HepG2 (cell line): ENCODE data around the gene TRPV2. TPM values are rescaled to one million over a fixed set of nuclear protein-coding genes. Genes with fewer than 3 reads are reported as not detected.

Experiments used
- ATRX ChIP-seq: sonication (generic); formaldehyde crosslinking; IDR thresholded peaks from 2 replicates; pipeline ENCODE4 v1.4.0; 2020; ENCODE audit warnings: missing genetic modification reagents, borderline replicate concordance
- CENPT ChIP-seq: sonication (generic); formaldehyde crosslinking; IDR thresholded peaks from 2 replicates; pipeline ENCODE4 v1.8.0; 2022; ENCODE audit warnings: low read depth, mild to moderate bottlenecking, moderate library complexity, missing genetic modification reagents
- CREM ChIP-seq, 2 experiments: sonication (generic) in 1 of 2; formaldehyde crosslinking in 1 of 2; IDR thresholded peaks; 2 replicates each; pipeline versions ENCODE4 v1.4.0 to v1.6.1; 2016 to 2020; ENCODE audit warnings: antibody characterized with exemption in 1 of 2, mild to moderate bottlenecking in 1 of 2, missing genetic modification reagents in 1 of 2
- DPF2 ChIP-seq: sonication (generic); formaldehyde crosslinking; IDR thresholded peaks from 2 replicates; pipeline ENCODE4 v1.4.0; 2020; ENCODE audit warnings: mild to moderate bottlenecking, low read depth, missing genetic modification reagents, borderline replicate concordance
- EZH2 ChIP-seq: conservative IDR thresholded peaks from 2 replicates; pipeline ENCODE4 v1.6.1; 2012; ENCODE audit warnings: mild to moderate bottlenecking, low read depth, low read length, moderate library complexity
- HDAC2 ChIP-seq: sonication (generic); formaldehyde crosslinking; IDR thresholded peaks from 2 replicates; pipeline ENCODE4 v1.4.0; 2020; ENCODE audit warnings: missing genetic modification reagents
- HNRNPK ChIP-seq: fragments of 200-400 bp; formaldehyde crosslinking; IDR thresholded peaks from 2 replicates; pipeline ENCODE4 v1.6.1; 2018; ENCODE audit warnings: low read length, low read depth, moderate library complexity, mild to moderate bottlenecking; ENCODE audit not compliant: poor library complexity, severe bottlenecking
- KLF6 ChIP-seq: IDR thresholded peaks from 2 replicates; pipeline ENCODE4 v1.8.0; 2016; ENCODE audit warnings: missing biosample characterization, missing genetic modification reagents
- NFKBIZ ChIP-seq: IDR thresholded peaks from 2 replicates; pipeline ENCODE4 v1.6.1; 2018; ENCODE audit warnings: missing genetic modification reagents, missing compliant biosample characterization
- POLR2G ChIP-seq: fragments of 200-400 bp; formaldehyde crosslinking; IDR thresholded peaks from 2 replicates; pipeline ENCODE4 v1.6.1; 2018; ENCODE audit warnings: mild to moderate bottlenecking, low read depth, low read length, moderate library complexity
- SMAD3 ChIP-seq: sonication (generic); formaldehyde crosslinking; IDR thresholded peaks from 2 replicates; pipeline ENCODE4 v1.4.0; 2020; ENCODE audit warnings: missing genetic modification reagents
- SMC3 ChIP-seq: IDR thresholded peaks from 2 replicates; pipeline ENCODE4 v1.6.1; 2011; ENCODE audit warnings: low read length, improper control_type of control experiment
- SOX13 ChIP-seq, 3 experiments: fragments of 450-650 bp in 1 of 3; sonication (generic) in 1 of 3; formaldehyde crosslinking in 1 of 3; IDR thresholded peaks in 2 of 3; conservative IDR thresholded peaks in 1 of 3; 2 replicates each; pipeline versions ENCODE4 v1.5.0 to v1.6.1; 2016 to 2020; ENCODE audit warnings: antibody characterized with exemption in 1 of 3, mild to moderate bottlenecking in 1 of 3, missing compliant biosample characterization in 1 of 3, missing genetic modification reagents in 1 of 3, moderate library complexity in 1 of 3
- TAF1 ChIP-seq: sonication (generic); formaldehyde crosslinking; IDR thresholded peaks from 2 replicates; pipeline ENCODE4 v1.4.0; 2020; ENCODE audit warnings: missing genetic modification reagents
- TOPORS ChIP-seq: sonication (generic); formaldehyde crosslinking; IDR thresholded peaks from 2 replicates; pipeline ENCODE4 v1.8.0; 2023; ENCODE audit warnings: mild to moderate bottlenecking, missing genetic modification reagents
- ZBTB38 ChIP-seq: sonication (generic); formaldehyde crosslinking; IDR thresholded peaks from 2 replicates; pipeline ENCODE4 v1.5.1; 2020; ENCODE audit warnings: mild to moderate bottlenecking, missing genetic modification reagents
- ZC3H13 ChIP-seq: sonication (generic); formaldehyde crosslinking; IDR thresholded peaks from 2 replicates; pipeline ENCODE4 v1.8.1; 2023; ENCODE audit warnings: mild to moderate bottlenecking, missing genetic modification reagents, moderate library complexity
- ZNF10 ChIP-seq: sonication (generic); formaldehyde crosslinking; IDR thresholded peaks from 2 replicates; pipeline ENCODE4 v1.4.0; 2020; ENCODE audit warnings: mild to moderate bottlenecking, low read depth, missing genetic modification reagents, borderline replicate concordance
- ZNF263 ChIP-seq: sonication (generic); formaldehyde crosslinking; IDR thresholded peaks from 2 replicates; pipeline ENCODE4 v1.4.0; 2020; ENCODE audit warnings: missing genetic modification reagents
- ZNF331 ChIP-seq: sonication (generic); formaldehyde crosslinking; IDR thresholded peaks from 2 replicates; pipeline ENCODE4 v1.4.0; 2020; ENCODE audit warnings: missing genetic modification reagents
- ZNF713 ChIP-seq: sonication (generic); formaldehyde crosslinking; IDR thresholded peaks from 2 replicates; pipeline ENCODE4 v1.4.0; 2020; ENCODE audit warnings: mild to moderate bottlenecking, missing genetic modification reagents
- ZNF777 ChIP-seq: sonication (generic); formaldehyde crosslinking; IDR thresholded peaks from 2 replicates; pipeline ENCODE4 v1.4.0; 2020; ENCODE audit warnings: missing genetic modification reagents
- ZNF83 ChIP-seq: sonication (generic); formaldehyde crosslinking; IDR thresholded peaks from 2 replicates; pipeline ENCODE4 v1.4.0; 2020; ENCODE audit warnings: missing genetic modification reagents, mild to moderate bottlenecking, borderline replicate concordance
- ZSCAN31 ChIP-seq: sonication (generic); formaldehyde crosslinking; IDR thresholded peaks from 2 replicates; pipeline ENCODE4 v1.5.0; 2020; ENCODE audit warnings: low read depth, mild to moderate bottlenecking, missing genetic modification reagents
- polyA plus RNA-seq, 8 experiments: library from polyadenylated mRNA; depleted of rRNA in 3 of 8; stranded (reverse) in 7 of 8; unstranded in 1 of 8; fragments of >200 nt; fragmentation: Illumina TruSeq in 4 of 8; extraction: Trizol in 4 of 8; gene quantifications; 2 replicates each; pipeline versions ENCODE4 v1.2.1 to v1.2.3, GENCODE V29; 2011 to 2016; ENCODE audit warnings: low read depth in 4 of 8, missing spikeins in 1 of 8, mixed read lengths in 1 of 8; ENCODE audit not compliant: insufficient read depth in 1 of 8
- total RNA-seq, 5 experiments: library from RNA; depleted of rRNA; stranded (reverse); fragments of >200 nt; fragmentation: Illumina TruSeq; extraction: Trizol; gene quantifications; 2 replicates each; pipeline ENCODE4 v1.2.3, GENCODE V29; 2016; ENCODE audit warnings: low read depth in 1 of 5
- TF ChIP-seq, protein P1 (sequence below): sonication (generic); formaldehyde crosslinking; IDR thresholded peaks from 2 replicates; pipeline ENCODE4 v1.9.0; 2021; ENCODE audit warnings: missing genetic modification reagents, mild to moderate bottlenecking, borderline replicate concordance
- TF ChIP-seq, protein P2 (sequence below): sonication (generic); formaldehyde crosslinking; conservative IDR thresholded peaks from 2 replicates; pipeline ENCODE4 v1.4.0; 2020; ENCODE audit warnings: missing genetic modification reagents

Gene TRPV2
- total and polyA plus RNA-seq, 2 of the 13 experiments (the other 11 are each of a cell fraction or from before 2014, with no cell fraction given) = 13.6 to 21.3 TPM

DNA sequence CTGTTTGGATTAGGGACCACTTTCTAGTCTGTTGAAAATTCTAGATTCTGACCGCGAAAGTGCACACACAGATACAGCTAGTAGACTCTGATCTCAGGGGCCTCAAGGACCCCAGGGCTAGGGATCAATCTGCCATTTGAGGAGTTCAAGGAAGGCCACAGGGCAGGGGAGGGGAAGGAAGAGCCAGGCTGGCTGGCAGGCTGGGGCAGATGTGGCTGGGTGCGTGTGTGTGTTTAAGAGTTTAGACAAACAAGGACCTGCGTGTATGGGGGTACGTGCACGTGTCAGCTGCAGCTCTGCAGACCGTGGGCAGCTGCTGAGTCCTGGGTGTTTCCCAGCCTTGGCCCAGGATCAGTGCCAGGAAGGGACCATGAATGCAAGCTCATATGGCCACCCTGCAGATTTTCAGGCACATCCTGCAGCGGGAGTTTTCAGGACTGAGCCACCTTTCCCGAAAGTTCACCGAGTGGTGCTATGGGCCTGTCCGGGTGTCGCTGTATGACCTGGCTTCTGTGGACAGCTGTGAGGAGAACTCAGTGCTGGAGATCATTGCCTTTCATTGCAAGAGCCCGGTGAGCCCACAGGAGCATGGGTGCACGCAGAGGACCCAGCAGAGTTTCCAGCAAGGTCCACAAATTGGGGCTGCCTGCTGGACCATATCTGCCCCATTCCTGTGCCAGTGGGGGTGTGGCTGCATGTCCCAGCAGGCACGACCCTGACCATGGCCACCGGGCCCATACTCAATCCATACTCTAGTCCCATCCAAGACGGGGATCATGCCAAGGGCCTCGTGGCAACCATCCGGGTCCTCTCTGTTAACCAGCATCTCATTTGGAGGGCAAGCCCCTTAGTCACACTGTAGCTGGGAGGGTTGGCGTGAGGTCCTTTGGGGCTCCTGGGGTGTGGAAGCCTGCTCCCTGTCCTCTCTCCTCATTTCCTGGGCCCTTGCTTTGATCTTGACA lies 10.6 kb downstream of the TRPV2 start (continued):
- TF ChIP-seq EZH2 = no peak
- no peak for TF ChIP-seq ATRX (CRISPR knock-in tag)
- no peak for TF ChIP-seq KLF6 (CRISPR knock-in tag)
- no peak for TF ChIP-seq ZNF713
- TF ChIP-seq ZC3H13 = 0 out of 2 replicates have a peak, but pooled peaks have one; percentile 32
- no peak for TF ChIP-seq ZNF83 (CRISPR knock-in tag)
- TF ChIP-seq DPF2 (CRISPR knock-in tag) = no peak
- TF ChIP-seq CREM (IDR thresholded peaks at IDR 0.05) = peak; percentile 33; the same call in 1 of the 2 replicates
- no peak for TF ChIP-seq CREM (CRISPR knock-in tag; IDR thresholded peaks at IDR 0.05)
- no peak for TF ChIP-seq SMC3
- TF ChIP-seq SMAD3 (CRISPR knock-in tag) = no peak
- peak; percentile 81 for TF ChIP-seq HDAC2 (CRISPR knock-in tag)
- TF ChIP-seq ZSCAN31 = peak; percentile 53; the same call in 1 of the 2 replicates
- no peak for TF ChIP-seq TAF1 (CRISPR knock-in tag)
- no peak for TF ChIP-seq HNRNPK
- no peak for TF ChIP-seq ZNF777 (CRISPR knock-in tag)
- no peak for TF ChIP-seq ZNF10
- no peak for TF ChIP-seq POLR2G
- TF ChIP-seq NFKBIZ (CRISPR knock-in tag) = no peak
- 0 out of 2 replicates have a peak, but pooled peaks have one; percentile 15 for TF ChIP-seq ZNF331 (CRISPR knock-in tag)
- no peak for TF ChIP-seq CENPT (CRISPR knock-in tag)
- peak; percentile 36; the same call in 1 of the 2 replicates for TF ChIP-seq ZBTB38
- TF ChIP-seq, protein P1, sequence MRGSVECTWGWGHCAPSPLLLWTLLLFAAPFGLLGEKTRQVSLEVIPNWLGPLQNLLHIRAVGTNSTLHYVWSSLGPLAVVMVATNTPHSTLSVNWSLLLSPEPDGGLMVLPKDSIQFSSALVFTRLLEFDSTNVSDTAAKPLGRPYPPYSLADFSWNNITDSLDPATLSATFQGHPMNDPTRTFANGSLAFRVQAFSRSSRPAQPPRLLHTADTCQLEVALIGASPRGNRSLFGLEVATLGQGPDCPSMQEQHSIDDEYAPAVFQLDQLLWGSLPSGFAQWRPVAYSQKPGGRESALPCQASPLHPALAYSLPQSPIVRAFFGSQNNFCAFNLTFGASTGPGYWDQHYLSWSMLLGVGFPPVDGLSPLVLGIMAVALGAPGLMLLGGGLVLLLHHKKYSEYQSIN (CRISPR knock-in tag) = no peak
- TF ChIP-seq, protein P2, sequence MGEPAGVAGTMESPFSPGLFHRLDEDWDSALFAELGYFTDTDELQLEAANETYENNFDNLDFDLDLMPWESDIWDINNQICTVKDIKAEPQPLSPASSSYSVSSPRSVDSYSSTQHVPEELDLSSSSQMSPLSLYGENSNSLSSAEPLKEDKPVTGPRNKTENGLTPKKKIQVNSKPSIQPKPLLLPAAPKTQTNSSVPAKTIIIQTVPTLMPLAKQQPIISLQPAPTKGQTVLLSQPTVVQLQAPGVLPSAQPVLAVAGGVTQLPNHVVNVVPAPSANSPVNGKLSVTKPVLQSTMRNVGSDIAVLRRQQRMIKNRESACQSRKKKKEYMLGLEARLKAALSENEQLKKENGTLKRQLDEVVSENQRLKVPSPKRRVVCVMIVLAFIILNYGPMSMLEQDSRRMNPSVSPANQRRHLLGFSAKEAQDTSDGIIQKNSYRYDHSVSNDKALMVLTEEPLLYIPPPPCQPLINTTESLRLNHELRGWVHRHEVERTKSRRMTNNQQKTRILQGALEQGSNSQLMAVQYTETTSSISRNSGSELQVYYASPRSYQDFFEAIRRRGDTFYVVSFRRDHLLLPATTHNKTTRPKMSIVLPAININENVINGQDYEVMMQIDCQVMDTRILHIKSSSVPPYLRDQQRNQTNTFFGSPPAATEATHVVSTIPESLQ (CRISPR knock-in tag) = no peak
- no peak for TF ChIP-seq TOPORS (CRISPR knock-in tag)
- TF ChIP-seq SOX13 (IDR thresholded peaks at IDR 0.05) = no peak
- TF ChIP-seq SOX13 (CRISPR knock-in tag; conservative IDR thresholded peaks at IDR 0.05 in 1 of 2, IDR thresholded peaks at IDR 0.05 in 1 of 2) = peak in 1 of 2 experiments; percentile 56; a peak in 1 of 4 replicates
- TF ChIP-seq ZNF263 = 0 out of 2 replicates have a peak, but pooled peaks have one; percentile 27
